ENCODE data around the gene IGFL1.
A peak's percentile ranks its signal among the peaks of the same experiment; 100 is the strongest.
"Not testable (repeated sequence)": the region's sequence is repeated elsewhere in the genome, so short reads cannot be mapped to it uniquely, and the experiment has no call there.

IGFL1 gene

GRCh38 chr19:46226438-46226973 lies 3.0 kb upstream of the IGFL1 start:
- DNase-seq, result no peak

- DNase-seq, result no peak
Measured at GRCh38 chr19:46232029-46232428, 2.5 kb downstream of the IGFL1 start.

- no peak for DNase-seq
Measured at GRCh38 chr19:46232468-46232867, 2.9 kb downstream of the IGFL1 start.

- no peak for DNase-seq
Measured at GRCh38 chr19:46232938-46233621, 3.5 kb downstream of the IGFL1 start.

- DNase-seq, result not testable (repeated sequence)
Measured at GRCh38 chr19:46233871-46234270, 4.3 kb downstream of the IGFL1 start.

- not testable (repeated sequence) for DNase-seq
Measured at GRCh38 chr19:46238141-46238540, 8.6 kb downstream of the IGFL1 start.

GRCh38 chr19:46239193-46240024 lies 9.9 kb downstream of the IGFL1 start:
- DNase-seq, result no peak

GRCh38 chr19:46240693-46241092 lies 11.2 kb downstream of the IGFL1 start:
- DNase-seq, result no peak

GRCh38 chr19:46241626-46242025 lies 12.1 kb downstream of the IGFL1 start:
- DNase-seq, result no peak

- DNase-seq, result not testable (repeated sequence)
Measured at GRCh38 chr19:46243081-46243654, 13.6 kb downstream of the IGFL1 start.

GRCh38 chr19:46250076-46250735 lies 20.7 kb downstream of the IGFL1 start:
- no peak for DNase-seq

- no peak for DNase-seq
Measured at GRCh38 chr19:46251416-46251815, 21.9 kb downstream of the IGFL1 start.

GRCh38 chr19:46254776-46255175 lies 25.2 kb downstream of the IGFL1 start:
- no peak for DNase-seq

- no peak for DNase-seq
Measured at GRCh38 chr19:46256855-46257254, 27.3 kb downstream of the IGFL1 start.

GRCh38 chr19:46261501-46261900 lies 32.0 kb downstream of the IGFL1 start:
- not testable (repeated sequence) for DNase-seq

- peak; percentile 2 for DNase-seq
Measured at GRCh38 chr19:46262684-46263296, 33.2 kb downstream of the IGFL1 start.

- not testable (repeated sequence) for DNase-seq
Measured at GRCh38 chr19:46264801-46265200, 35.3 kb downstream of the IGFL1 start.

- peak; percentile 71 for DNase-seq
Measured at GRCh38 chr19:46265217-46265828, 35.8 kb downstream of the IGFL1 start.

- no peak for DNase-seq
Measured at GRCh38 chr19:46269101-46269500, 39.6 kb downstream of the IGFL1 start.

GRCh38 chr19:46270521-46271256 lies 41.1 kb downstream of the IGFL1 start:
- DNase-seq, result no peak

GRCh38 chr19:46271481-46272197 lies 42.1 kb downstream of the IGFL1 start:
- DNase-seq, result no peak
